Vagina (tissue), 2 donors: ENCODE measurements around the gene PGP. TPM values are rescaled to one million over a fixed set of nuclear protein-coding genes. Genes with fewer than 3 reads are reported as not detected.

Source experiments
- DNase-seq, 2 donors: peaks; one replicate each; pipeline ENCODE4 v3.0.0-alpha.2; 2017; ENCODE audit errors: extremely low spot score in 2 of 2
- H3K27ac ChIP-seq: fragments of 200-600 bp; sonication (generic); one replicate; pipeline ENCODE4 v1.5.1; 2019
- H3K27me3 ChIP-seq: fragments of 200-600 bp; sonication (generic); one replicate; pipeline ENCODE4 v1.5.1; 2019
- H3K36me3 ChIP-seq, 2 donors: fragments of 200-600 bp; sonication (generic); one replicate each; pipeline ENCODE4 v1.5.1; 2017 to 2019
- H3K4me1 ChIP-seq: fragments of 200-600 bp; sonication (generic); one replicate; pipeline ENCODE4 v1.5.1; 2019
- H3K4me3 ChIP-seq, 2 donors: fragments of 200-600 bp; sonication (generic); 1 replicate in 1 of 2; 2 replicates in 1 of 2; pipeline ENCODE4 v1.5.1; 2016 to 2019
- H3K9me3 ChIP-seq: fragments of 200-600 bp; sonication (generic); one replicate; pipeline ENCODE4 v1.5.1; 2019
- CTCF ChIP-seq, 3 experiments: fragments of 450-650 bp in 2 of 3; fragments of 200-600 bp in 1 of 3; sonication (generic) in 1 of 3; IDR thresholded peaks; one replicate each; pipeline ENCODE4 v1.5.1; 2017 to 2019; ENCODE audit warnings: antibody characterized with exemption in 3 of 3, mild to moderate bottlenecking in 2 of 3, moderate library complexity in 2 of 3
- POLR2A ChIP-seq, 2 donors: fragments of 450-650 bp; IDR thresholded peaks; one replicate each; pipeline ENCODE4 v1.6.1; 2017; ENCODE audit warnings: antibody characterized with exemption in 2 of 2, mild to moderate bottlenecking in 2 of 2, moderate library complexity in 2 of 2
- POLR2AphosphoS5 ChIP-seq, 2 donors: sonication (generic); formaldehyde crosslinking; IDR thresholded peaks; one replicate each; pipeline ENCODE4 v1.9.0; 2017; ENCODE audit warnings: antibody characterized with exemption in 2 of 2, mild to moderate bottlenecking in 2 of 2, low read depth in 1 of 2; ENCODE audit not compliant: insufficient read depth in 1 of 2
- intact Hi-C: fragments of 100-400 bp; cut with DNase I; formaldehyde crosslinking; loops from one replicate; pipeline ENCODE4 v1.15.1; 2023
- total RNA-seq: library from RNA; depleted of rRNA; stranded (reverse); fragments of >200 nt; gene quantifications from one replicate; pipeline ENCODE4 v1.2.3, GENCODE V29; 2016

Gene PGP
- total RNA-seq, 1 donor from 2014 or later = 15.5 TPM

GRCh38 chr16:2171601-2172178 lies 43.0 kb downstream of the PGP start:
- TF ChIP-seq POLR2A (IDR thresholded peaks at IDR 0.05) (no peak), CTCF (IDR thresholded peaks at IDR 0.05) (no peak), POLR2AphosphoS5 (IDR thresholded peaks at IDR 0.05; ENCODE audit: insufficient read depth in 1 of 2, low read depth in 1 of 2) (no peak)
- no peaks in the 10 kb centered on the region for H3K9me3 ChIP-seq
- no peak overlapping the region for H3K27ac ChIP-seq
- intact Hi-C loops = no loop called here
- H3K4me3 ChIP-seq = no peak overlapping the region
- H3K36me3 ChIP-seq = peaks cover 0 to 78% of the 10 kb centered on the region in 2 donors
- no peaks in the 10 kb centered on the region for H3K4me1 ChIP-seq
- no peak for DNase-seq
- H3K27me3 ChIP-seq = no peaks in the 10 kb centered on the region

DNA sequence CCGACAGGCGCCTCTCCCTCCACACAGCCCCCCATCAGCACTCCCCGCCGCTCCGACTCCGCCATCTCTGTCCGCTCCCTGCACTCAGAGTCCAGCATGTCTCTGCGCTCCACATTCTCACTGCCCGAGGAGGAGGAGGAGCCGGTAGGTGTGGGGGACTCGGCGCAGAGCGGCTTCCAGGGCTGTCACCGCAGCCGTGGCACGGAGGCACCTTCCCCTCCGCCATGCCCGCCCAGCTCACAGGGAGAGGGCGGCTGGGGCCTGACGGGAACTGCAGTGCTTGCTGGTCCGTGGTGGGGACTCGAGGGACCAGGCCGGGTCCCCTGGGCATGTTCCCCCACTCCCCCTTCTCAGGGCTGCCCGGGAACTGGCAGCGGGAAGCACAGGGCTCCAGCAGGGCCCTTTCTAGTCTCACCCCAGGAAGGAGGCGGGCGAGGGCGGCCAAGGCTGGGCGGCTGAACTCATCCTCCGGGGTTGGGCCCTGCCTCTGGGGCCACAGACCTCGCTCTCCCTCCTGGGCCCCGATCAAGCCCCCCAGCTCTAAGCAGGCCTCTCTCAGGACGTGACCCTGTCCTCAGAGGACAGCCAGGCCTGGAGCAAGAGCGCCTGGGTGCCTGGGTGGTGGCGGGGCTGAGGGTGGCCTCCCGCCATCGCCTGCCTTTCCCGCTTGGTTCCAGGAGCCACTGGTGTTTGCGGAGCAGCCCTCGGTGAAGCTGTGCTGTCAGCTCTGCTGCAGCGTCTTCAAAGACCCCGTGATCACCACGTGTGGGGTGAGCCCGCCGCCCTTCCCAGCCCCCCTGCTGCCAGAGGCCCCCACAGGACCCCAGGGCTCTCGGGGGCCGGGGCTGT lies 43.8 kb downstream of the PGP start:
- Histone ChIP-seq H3K4me3 (peak overlapping the region; percentile 33 to 34), H3K4me1 (no peaks in the 10 kb centered on the region), H3K9me3 (no peaks in the 10 kb centered on the region), H3K36me3 (peaks cover 0 to 79% of the 10 kb centered on the region in 2 donors), H3K27ac (peak overlapping the region; percentile 38), H3K27me3 (no peaks in the 10 kb centered on the region)
- no peak for DNase-seq
- TF ChIP-seq CTCF (IDR thresholded peaks at IDR 0.05) = no peak
- no peak for TF ChIP-seq POLR2A (IDR thresholded peaks at IDR 0.05)
- no peak for TF ChIP-seq POLR2AphosphoS5 (IDR thresholded peaks at IDR 0.05; ENCODE audit: insufficient read depth in 1 of 2, low read depth in 1 of 2)
- intact Hi-C loops = no loop called here

DNA sequence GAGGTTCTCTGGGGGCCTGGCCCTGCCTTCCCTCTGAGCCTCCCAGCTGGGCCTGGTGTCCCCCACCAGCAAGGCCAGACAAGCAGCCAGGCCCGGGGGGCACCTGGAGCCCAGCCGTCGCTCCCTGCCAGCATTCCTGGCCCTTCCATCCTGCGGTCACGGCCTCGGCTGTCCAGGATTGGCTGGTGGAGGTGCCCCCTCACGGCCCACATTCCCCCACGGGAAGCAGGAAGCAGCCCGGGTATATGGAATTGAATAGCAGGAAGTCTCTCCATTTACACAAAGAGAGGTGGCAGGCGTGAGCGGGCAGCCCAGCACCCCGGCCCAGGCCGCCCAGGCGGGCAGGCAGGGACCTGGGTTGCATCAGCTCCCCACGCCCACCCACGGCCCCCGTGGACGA lies 44.6 kb downstream of the PGP start:
- Histone ChIP-seq H3K27me3 (no peaks in the 10 kb centered on the region), H3K9me3 (no peaks in the 10 kb centered on the region), H3K27ac (peak overlapping the region; percentile 48), H3K36me3 (peaks cover 0 to 74% of the 10 kb centered on the region in 2 donors), H3K4me3 (peak overlapping the region; percentile 33 to 34), H3K4me1 (no peaks in the 10 kb centered on the region)
- TF ChIP-seq POLR2A (IDR thresholded peaks at IDR 0.05) = no peak
- TF ChIP-seq POLR2AphosphoS5 (IDR thresholded peaks at IDR 0.05; ENCODE audit: insufficient read depth in 1 of 2, low read depth in 1 of 2) = peak; percentile 23 to 33
- intact Hi-C loops = no loop called here
- no peak for DNase-seq

GRCh38 chr16:2167068-2167638 lies 47.5 kb downstream of the PGP start:
- no peak overlapping the region for H3K4me3 ChIP-seq
- H3K27me3 ChIP-seq = no peaks in the 10 kb centered on the region
- H3K4me1 ChIP-seq = peaks cover 20% of the 10 kb centered on the region
- intact Hi-C loops = no loop called here
- DNase-seq = no peak
- H3K36me3 ChIP-seq = peaks cover 0 to 50% of the 10 kb centered on the region in 2 donors
- H3K9me3 ChIP-seq = no peaks in the 10 kb centered on the region
- TF ChIP-seq POLR2AphosphoS5 (IDR thresholded peaks at IDR 0.05; ENCODE audit: insufficient read depth in 1 of 2, low read depth in 1 of 2) (no peak), POLR2A (IDR thresholded peaks at IDR 0.05) (no peak), CTCF (IDR thresholded peaks at IDR 0.05) (no peak)
- H3K27ac ChIP-seq = no peak overlapping the region

DNA sequence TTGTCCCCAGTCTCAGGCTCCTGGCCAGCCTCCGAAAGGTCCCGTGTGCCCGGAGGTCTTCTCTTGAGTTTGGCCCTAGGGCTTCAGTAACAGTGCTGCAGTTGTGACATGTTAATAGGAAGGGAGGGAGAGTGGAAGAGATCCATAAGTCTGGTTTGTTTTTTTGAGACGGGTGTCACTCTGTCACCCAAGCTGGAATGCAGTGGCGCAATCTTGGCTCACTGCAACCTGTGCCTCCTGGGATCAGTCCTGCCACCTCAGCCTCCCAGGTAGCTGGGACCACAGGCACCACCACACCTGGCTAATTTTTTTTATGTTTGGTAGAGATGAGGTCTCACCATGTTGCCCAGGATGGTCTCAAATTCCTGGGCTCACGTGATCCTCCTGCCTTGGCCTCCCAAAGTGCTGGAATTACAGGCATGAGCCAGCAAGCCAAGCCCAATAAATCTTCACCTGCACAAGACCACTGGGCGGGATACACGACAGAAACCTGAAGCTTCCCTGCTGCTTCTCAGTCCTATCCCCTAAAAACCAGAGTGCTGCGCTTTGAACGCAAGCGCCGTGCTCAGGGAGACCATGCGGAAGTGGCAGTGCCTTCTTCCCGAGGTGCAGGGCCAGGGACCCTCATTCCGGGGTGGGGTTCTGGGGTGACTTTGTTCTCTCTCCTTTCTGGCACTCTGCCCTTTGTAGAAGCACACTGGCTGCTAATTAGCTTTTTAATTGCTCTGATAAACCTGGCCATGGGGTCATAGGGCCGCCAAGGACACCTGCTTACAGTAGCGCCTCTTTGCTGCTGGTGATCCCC lies 48.2 kb downstream of the PGP start:
- H3K36me3 ChIP-seq = peaks cover 0 to 43% of the 10 kb centered on the region in 2 donors
- no peaks in the 10 kb centered on the region for H3K27me3 ChIP-seq

More for the DNA sequence above, 48.2 kb downstream of the PGP start:
- Histone ChIP-seq H3K27ac (no peak overlapping the region), H3K4me3 (no peak overlapping the region), H3K4me1 (peaks cover 27% of the 10 kb centered on the region), H3K9me3 (no peaks in the 10 kb centered on the region)
- no peak for DNase-seq
- intact Hi-C loops = no loop called here
- TF ChIP-seq POLR2A (IDR thresholded peaks at IDR 0.05) = no peak
- no peak for TF ChIP-seq CTCF (IDR thresholded peaks at IDR 0.05)
- TF ChIP-seq POLR2AphosphoS5 (IDR thresholded peaks at IDR 0.05; ENCODE audit: insufficient read depth in 1 of 2, low read depth in 1 of 2) = no peak
